CD4-positive, alpha-beta T cell treated with Interleukin-2 at 100 ng/mL for 4 hours (primary cell): ENCODE measurements around the gene PLPPR1.

ENCODE experiments used
- DNase-seq: peaks from one replicate; pipeline ENCODE4 v3.0.0-alpha.2; 2020; ENCODE audit warnings: low spot score

Gene PLPPR1

GRCh38 chr9:101352892-101353463, 324.5 kb downstream of the PLPPR1 start:
- no peak for DNase-seq

DNA sequence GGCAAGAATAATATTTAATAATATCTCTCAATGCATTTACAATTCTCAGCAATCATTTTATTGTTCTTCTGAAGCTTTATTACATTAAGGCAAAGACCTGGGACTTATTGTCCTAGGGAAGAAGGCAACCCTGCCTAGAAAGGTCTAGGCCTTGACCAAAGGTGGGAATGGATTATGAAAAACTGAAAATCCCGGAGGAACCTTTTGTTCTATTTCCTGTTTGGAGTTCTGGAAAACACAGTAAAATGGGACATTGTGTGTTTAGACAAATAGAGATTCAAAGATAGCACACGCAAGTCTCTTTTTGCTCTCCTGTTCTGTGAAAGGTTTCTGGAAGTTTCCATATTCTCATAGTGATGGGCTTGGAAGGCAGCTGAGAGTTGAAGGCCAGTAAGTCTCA, 325.2 kb downstream of the PLPPR1 start:
- no peak for DNase-seq

DNA sequence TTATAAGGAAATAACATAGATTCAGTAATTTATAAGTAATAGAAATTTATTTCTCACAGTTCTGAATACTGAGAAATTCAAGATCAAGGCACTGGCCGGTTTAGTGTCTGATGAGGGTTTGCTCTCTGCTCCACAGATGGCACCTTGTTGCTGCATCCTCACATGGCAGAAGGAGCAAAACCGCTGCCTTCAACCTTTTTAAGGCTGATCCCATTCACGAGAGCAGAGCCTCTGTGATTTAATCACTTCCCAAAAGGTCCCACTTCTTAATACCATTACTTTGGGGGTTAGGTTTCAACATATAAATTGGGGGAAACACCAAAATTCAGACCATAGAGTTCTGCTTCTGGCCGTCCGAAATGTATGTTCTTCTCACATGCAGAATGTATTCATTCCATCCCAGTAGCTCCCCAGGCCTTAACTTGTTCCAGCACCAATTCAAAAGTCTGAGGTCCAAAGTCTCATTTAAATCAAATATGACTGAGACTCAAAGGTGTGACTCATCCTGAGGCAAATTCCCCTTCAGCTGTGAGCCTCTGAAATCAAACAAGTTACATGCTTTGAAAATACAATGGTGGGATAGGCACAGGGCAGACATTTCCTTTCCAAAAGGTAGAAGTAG, 325.7 kb downstream of the PLPPR1 start:
- no peak for DNase-seq

DNA sequence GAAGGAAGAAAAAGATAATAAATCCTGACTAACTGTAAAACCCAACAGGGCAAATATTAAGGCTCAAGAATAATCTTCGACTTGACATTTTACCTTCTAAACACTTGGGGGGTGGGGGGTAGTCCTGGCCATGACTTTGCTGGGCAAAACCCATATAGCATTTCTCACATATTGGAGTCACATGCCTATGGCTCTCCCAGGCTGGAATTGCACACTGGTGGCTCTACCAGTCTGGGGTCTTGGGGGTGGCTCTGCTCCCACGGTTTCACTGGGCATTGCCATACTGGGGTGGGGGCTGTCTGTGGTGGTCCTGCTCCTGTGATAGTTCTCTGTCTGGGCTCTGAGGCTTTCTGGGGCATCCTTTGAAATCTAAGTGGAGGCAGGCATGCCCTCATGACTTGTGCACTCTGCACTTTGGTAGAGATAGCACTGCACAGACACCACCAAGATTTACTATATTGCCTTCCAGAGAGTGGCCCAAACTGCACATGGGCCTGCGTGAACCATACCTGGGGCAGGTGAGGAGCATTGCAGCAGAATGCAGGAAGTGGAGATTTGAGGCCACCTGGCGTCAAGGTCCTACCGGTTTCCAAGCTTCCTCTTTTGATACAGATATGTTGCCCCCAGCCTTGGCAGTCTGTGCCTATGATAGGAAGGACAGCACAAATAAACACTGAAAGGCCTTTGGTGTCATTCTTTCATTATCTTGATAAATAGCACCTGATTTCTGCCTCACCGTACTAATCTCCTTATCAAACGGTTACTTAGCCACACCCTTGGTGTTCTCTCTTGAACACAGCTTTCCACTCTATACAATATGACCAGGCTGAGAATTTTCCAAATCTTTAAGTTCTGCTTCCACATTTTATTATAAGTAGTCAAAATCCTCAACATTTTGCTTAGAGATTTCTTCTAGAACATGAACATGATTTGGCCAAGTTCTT, 326.5 kb downstream of the PLPPR1 start:
- no peak for DNase-seq

DNA sequence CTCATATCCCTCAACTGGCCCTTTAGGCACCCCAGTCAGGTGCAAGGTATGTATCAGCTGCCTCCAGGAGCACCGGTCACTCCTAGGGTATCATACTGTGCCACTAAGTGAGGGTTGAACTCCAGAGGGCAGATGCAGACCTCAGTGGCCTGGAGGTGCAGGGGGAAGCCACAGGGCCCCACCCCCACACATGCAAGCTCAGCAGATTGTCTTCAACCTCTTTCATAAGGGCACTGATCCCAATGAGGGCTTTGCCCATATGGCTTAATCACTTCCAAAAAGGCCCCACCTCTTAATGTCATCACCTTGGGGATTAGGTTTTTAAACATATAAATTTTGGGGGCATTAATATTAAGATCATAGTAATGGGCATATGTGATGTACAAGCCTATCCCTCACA, 328.1 kb downstream of the PLPPR1 start:
- DNase-seq = no peak

GRCh38 chr9:101359679-101360078, 331.2 kb downstream of the PLPPR1 start:
- DNase-seq = no peak

DNA sequence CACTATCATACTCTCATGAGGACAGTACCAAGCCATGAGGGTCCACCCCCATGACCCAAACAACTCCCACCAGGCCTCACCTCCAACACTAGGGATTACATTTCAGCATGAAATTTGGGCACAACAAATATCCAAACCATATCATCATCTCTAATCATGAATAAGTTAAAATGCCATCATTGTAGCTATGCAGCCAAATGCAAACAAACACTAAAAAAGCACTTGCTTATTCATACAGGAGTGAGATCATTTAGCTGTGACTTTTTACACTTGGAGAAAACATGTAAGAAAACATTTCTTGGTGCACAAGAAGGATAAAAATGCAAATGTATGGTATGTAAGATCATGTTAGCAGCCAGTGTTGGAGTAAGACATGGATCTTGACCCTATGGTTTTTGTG, 332.1 kb downstream of the PLPPR1 start:
- no peak for DNase-seq

DNA sequence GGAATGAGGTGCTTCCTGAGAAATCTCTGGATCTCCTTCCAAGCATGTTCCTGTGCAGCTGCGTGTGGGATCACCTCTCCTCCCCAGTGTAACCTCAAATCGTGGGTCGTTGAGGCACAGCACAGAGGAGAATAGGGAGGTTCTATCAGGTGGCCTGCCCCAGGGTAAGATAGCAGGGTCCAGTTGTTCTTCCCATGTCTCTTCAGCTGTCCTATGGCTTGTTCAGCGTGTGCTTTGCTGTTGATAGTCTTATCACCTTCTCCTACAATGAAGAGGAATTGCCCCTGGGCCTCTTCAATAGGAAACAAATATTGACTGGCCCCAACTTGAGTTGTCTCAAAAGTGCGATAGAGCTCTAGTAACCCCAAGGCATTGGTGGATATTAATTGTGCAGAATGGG, 333.9 kb downstream of the PLPPR1 start:
- no peak for DNase-seq

DNA sequence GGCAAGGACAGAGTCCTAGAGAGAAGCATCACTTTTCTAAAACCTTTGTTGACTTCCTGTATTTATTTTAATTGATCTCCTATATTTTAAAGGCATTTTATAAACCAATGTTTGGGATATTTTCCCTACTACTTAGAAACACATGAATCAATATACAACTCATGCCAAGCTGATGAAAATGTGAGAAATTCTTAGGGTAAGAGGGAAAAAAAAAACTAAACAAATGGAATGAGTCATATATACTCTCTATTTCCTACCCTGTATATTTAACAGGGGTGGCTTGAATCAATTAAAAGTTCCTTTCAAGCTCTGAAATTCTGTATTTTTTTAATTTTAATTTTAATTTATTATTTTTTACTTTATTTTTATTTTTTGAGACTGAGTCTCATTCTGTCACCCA, 336.7 kb downstream of the PLPPR1 start:
- DNase-seq = no peak

DNA sequence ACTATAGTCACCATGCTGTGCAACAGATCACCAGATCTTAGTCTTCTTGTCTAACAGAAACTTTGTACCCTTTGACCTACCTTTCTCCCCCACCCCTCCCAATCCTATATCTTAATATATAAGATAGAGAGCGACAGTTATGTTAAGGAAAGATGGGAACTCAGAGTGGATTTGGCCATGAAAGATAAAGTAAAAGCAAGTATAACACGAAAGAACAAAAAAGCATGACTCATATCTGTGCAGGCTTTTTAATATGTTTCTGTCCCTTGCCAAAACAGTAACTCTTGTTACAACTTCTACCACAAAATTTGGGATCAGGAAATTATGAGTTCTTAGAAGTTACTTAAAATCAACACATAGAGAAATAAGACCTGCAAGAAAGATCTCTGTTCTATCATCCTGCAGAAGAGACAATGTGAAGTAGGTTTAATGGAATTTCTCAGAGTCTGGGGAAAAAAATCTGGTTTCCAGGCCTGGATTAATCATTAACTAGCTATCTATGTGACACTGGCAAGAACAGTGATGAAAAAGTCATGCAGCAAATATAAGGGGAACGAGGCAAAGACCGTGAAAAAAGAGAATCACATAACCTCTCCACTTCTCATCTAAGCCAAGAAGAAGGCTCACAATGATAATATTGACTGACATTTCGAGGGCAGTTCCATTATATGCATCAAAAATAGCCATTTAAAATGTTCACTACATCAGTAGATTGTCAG, 337.7 kb downstream of the PLPPR1 start:
- DNase-seq = no peak

DNA sequence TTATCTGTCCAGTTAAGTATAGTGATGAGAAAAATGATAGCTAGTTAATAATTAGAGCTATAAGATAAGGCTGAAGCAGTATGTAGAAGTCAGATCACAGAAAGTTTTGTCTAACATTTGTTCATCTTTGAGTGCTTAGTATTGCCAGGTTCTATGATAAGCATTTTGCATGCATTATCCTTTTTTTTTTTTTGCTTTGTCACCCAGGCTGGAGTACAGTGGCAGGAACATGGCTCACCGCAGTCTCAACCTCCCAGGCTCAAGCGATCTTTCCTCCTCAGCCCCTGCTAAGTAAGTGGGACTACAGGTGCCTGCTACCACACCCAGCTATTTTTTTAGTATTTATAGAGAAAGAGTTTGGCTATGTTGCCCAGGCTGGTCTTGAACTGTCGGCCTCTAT, 338.8 kb downstream of the PLPPR1 start:
- DNase-seq = no peak

- no peak for DNase-seq
Observed at GRCh38 chr9:101369286-101369685, 340.8 kb downstream of the PLPPR1 start.

GRCh38 chr9:101369884-101370531, 341.5 kb downstream of the PLPPR1 start:
- no peak for DNase-seq

DNA sequence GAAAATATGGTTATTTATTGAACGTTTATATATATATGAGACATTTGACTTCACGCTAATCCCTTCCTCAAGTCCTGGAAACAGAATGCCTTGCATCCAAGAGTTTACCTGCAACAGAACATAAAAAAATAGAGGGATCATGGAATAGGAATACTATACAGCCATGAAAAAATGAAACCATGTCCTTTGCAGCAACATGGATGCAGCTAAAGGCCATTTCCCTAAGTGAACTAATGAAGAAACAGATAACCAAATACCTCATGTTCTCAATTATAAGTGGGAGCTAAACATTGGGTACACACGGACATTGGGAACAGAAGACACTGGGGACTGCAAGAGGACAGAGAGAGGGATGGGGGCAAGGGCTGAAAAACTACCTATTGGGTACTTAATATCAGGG, 343.3 kb downstream of the PLPPR1 start:
- DNase-seq = no peak

GRCh38 chr9:101372327-101373118, 344.0 kb downstream of the PLPPR1 start:
- no peak for DNase-seq
